ENCODE measurements around the gene ZKSCAN7.
"Not testable (repeated sequence)": the region's sequence is repeated elsewhere in the genome, so short reads cannot be mapped to it uniquely, and the experiment has no call there.

Gene ZKSCAN7

GRCh38 chr3:44557074-44557473 lies 2.1 kb downstream of the ZKSCAN7 start:
- no peak overlapping the region for H3K27ac ChIP-seq
- H3K4me3 ChIP-seq (ENCODE audit: low read depth, low read length), result no peak overlapping the region
- H3K27me3 ChIP-seq (ENCODE audit: insufficient read depth, low read depth, severe bottlenecking), result no peaks in the 10 kb centered on the region
- peaks cover 42% of the 10 kb centered on the region for H3K36me3 ChIP-seq
- H3K9me3 ChIP-seq (ENCODE audit: severe bottlenecking), result peaks cover 3% of the 10 kb centered on the region
- TF ChIP-seq CTCF (IDR thresholded peaks at IDR 0.05; ENCODE audit: low read depth, low read length), result no peak
- DNase-seq, result no peak

GRCh38 chr3:44561076-44561475 lies 6.1 kb downstream of the ZKSCAN7 start:
- no peaks in the 10 kb centered on the region for H3K27me3 ChIP-seq (ENCODE audit: insufficient read depth, low read depth, severe bottlenecking)
- DNase-seq, result no peak
- H3K4me3 ChIP-seq (ENCODE audit: low read depth, low read length), result no peak overlapping the region
- TF ChIP-seq CTCF (IDR thresholded peaks at IDR 0.05; ENCODE audit: low read depth, low read length), result no peak
- peaks cover 57% of the 10 kb centered on the region for H3K36me3 ChIP-seq
- H3K9me3 ChIP-seq (ENCODE audit: severe bottlenecking), result peaks cover 7% of the 10 kb centered on the region
- H3K27ac ChIP-seq, result no peak overlapping the region

- Histone ChIP-seq H3K36me3 (peaks cover 59% of the 10 kb centered on the region), H3K9me3 (ENCODE audit: severe bottlenecking) (peaks cover 7% of the 10 kb centered on the region)
- no peak for DNase-seq
Observed at GRCh38 chr3:44562147-44562546, 7.2 kb downstream of the ZKSCAN7 start.

GRCh38 chr3:44568561-44568960 lies 13.6 kb downstream of the ZKSCAN7 start:
- Histone ChIP-seq H3K27me3 (ENCODE audit: insufficient read depth, low read depth, severe bottlenecking) (no peaks in the 10 kb centered on the region), H3K27ac (no peak overlapping the region), H3K9me3 (ENCODE audit: severe bottlenecking) (peaks cover 3% of the 10 kb centered on the region), H3K36me3 (peaks cover 54% of the 10 kb centered on the region), H3K4me3 (ENCODE audit: low read depth, low read length) (no peak overlapping the region)
- no peak for TF ChIP-seq CTCF (IDR thresholded peaks at IDR 0.05; ENCODE audit: low read depth, low read length)
- no peak for DNase-seq

More at GRCh38 chr3:44562147-44562546, 7.2 kb downstream of the ZKSCAN7 start:
- no peak overlapping the region for H3K4me3 ChIP-seq (ENCODE audit: low read depth, low read length)
- no peak overlapping the region for H3K27ac ChIP-seq
- H3K27me3 ChIP-seq (ENCODE audit: insufficient read depth, low read depth, severe bottlenecking), result no peaks in the 10 kb centered on the region
- TF ChIP-seq CTCF (IDR thresholded peaks at IDR 0.05; ENCODE audit: low read depth, low read length), result no peak

- Histone ChIP-seq H3K27me3 (ENCODE audit: insufficient read depth, low read depth, severe bottlenecking) (no peaks in the 10 kb centered on the region), H3K4me3 (ENCODE audit: low read depth, low read length) (no peak overlapping the region), H3K36me3 (peaks cover 52% of the 10 kb centered on the region), H3K27ac (no peak overlapping the region), H3K9me3 (ENCODE audit: severe bottlenecking) (peaks cover 3% of the 10 kb centered on the region)
- DNase-seq, result no peak
- TF ChIP-seq CTCF (IDR thresholded peaks at IDR 0.05; ENCODE audit: low read depth, low read length), result no peak
Observed at GRCh38 chr3:44571024-44571423, 16.0 kb downstream of the ZKSCAN7 start.

GRCh38 chr3:44576613-44577012 lies 21.6 kb downstream of the ZKSCAN7 start:
- H3K4me3 ChIP-seq (ENCODE audit: low read depth, low read length), result no peak overlapping the region
- TF ChIP-seq CTCF (IDR thresholded peaks at IDR 0.05; ENCODE audit: low read depth, low read length), result no peak
- no peak for DNase-seq

GRCh38 chr3:44577354-44577952 lies 22.5 kb downstream of the ZKSCAN7 start:
- not testable (repeated sequence) for H3K9me3 ChIP-seq (ENCODE audit: severe bottlenecking); DNase-seq; H3K27ac ChIP-seq; H3K4me3 ChIP-seq (ENCODE audit: low read depth, low read length); H3K27me3 ChIP-seq (ENCODE audit: insufficient read depth, low read depth, severe bottlenecking)
- H3K36me3 ChIP-seq, result peaks cover 18% of the 10 kb centered on the region

More at GRCh38 chr3:44576613-44577012, 21.6 kb downstream of the ZKSCAN7 start:
- H3K27ac ChIP-seq, result no peak overlapping the region
- no peaks in the 10 kb centered on the region for H3K27me3 ChIP-seq (ENCODE audit: insufficient read depth, low read depth, severe bottlenecking)
- H3K36me3 ChIP-seq, result peaks cover 25% of the 10 kb centered on the region
- H3K9me3 ChIP-seq (ENCODE audit: severe bottlenecking), result no peaks in the 10 kb centered on the region

- not testable (repeated sequence) for H3K27me3 ChIP-seq (ENCODE audit: insufficient read depth, low read depth, severe bottlenecking); DNase-seq; H3K9me3 ChIP-seq (ENCODE audit: severe bottlenecking)
Observed at GRCh38 chr3:44578316-44578715, 23.3 kb downstream of the ZKSCAN7 start.

More at GRCh38 chr3:44578316-44578715, 23.3 kb downstream of the ZKSCAN7 start:
- H3K36me3 ChIP-seq, result peaks cover 18% of the 10 kb centered on the region
- not testable (repeated sequence) for H3K4me3 ChIP-seq (ENCODE audit: low read depth, low read length); H3K27ac ChIP-seq
